ENCODE results near the gene AHCYL2.
"Not testable (repeated sequence)": the region's sequence is repeated elsewhere in the genome, so short reads cannot be mapped to it uniquely, and the experiment has no call there.

AHCYL2 gene

DNA sequence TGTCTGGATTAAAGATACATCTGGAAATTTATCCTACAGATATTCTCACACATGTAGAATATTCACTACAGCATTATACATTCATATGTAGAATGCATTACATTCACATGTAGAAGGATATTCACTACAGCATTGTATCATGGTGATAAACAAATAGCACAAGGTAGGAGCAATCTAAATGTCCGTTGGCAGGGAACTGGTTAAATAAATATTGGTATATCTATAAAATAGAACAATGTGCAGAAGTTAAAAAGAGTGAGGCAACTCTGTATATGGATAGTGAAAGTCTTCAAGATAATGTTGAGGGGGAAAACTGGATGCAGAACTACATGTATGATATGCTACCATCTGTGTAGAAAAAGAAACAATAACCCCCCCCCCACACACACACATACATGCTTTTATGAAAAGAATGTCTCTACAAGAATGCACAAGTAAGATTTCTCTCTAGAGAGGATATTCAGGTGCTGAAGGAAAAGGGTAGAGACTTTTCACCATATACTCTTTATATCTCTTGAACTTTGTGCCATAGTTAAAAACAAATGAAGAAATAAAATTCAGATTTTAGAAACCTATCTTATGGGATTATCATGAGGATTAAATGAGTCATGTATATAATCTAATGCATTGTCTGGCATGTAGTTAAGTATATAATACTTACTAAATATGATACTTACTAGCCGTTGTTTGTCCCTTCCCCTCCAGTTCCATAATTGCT, 123.4 kb downstream of the AHCYL2 start:
- no peak overlapping the region for H3K27ac ChIP-seq (replicated peaks)
- TF ChIP-seq, protein P1, sequence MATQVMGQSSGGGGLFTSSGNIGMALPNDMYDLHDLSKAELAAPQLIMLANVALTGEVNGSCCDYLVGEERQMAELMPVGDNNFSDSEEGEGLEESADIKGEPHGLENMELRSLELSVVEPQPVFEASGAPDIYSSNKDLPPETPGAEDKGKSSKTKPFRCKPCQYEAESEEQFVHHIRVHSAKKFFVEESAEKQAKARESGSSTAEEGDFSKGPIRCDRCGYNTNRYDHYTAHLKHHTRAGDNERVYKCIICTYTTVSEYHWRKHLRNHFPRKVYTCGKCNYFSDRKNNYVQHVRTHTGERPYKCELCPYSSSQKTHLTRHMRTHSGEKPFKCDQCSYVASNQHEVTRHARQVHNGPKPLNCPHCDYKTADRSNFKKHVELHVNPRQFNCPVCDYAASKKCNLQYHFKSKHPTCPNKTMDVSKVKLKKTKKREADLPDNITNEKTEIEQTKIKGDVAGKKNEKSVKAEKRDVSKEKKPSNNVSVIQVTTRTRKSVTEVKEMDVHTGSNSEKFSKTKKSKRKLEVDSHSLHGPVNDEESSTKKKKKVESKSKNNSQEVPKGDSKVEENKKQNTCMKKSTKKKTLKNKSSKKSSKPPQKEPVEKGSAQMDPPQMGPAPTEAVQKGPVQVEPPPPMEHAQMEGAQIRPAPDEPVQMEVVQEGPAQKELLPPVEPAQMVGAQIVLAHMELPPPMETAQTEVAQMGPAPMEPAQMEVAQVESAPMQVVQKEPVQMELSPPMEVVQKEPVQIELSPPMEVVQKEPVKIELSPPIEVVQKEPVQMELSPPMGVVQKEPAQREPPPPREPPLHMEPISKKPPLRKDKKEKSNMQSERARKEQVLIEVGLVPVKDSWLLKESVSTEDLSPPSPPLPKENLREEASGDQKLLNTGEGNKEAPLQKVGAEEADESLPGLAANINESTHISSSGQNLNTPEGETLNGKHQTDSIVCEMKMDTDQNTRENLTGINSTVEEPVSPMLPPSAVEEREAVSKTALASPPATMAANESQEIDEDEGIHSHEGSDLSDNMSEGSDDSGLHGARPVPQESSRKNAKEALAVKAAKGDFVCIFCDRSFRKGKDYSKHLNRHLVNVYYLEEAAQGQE (IDR thresholded peaks at IDR 0.05; ENCODE audit: insufficient replicate concordance, low read depth) = no peak
- TF ChIP-seq POLR2AphosphoS5 (IDR thresholded peaks at IDR 0.05; ENCODE audit: low read depth) (no peak), SPI1 (IDR thresholded peaks at IDR 0.05; ENCODE audit: borderline replicate concordance, low read depth) (no peak)
- TF ChIP-seq, protein P2, sequence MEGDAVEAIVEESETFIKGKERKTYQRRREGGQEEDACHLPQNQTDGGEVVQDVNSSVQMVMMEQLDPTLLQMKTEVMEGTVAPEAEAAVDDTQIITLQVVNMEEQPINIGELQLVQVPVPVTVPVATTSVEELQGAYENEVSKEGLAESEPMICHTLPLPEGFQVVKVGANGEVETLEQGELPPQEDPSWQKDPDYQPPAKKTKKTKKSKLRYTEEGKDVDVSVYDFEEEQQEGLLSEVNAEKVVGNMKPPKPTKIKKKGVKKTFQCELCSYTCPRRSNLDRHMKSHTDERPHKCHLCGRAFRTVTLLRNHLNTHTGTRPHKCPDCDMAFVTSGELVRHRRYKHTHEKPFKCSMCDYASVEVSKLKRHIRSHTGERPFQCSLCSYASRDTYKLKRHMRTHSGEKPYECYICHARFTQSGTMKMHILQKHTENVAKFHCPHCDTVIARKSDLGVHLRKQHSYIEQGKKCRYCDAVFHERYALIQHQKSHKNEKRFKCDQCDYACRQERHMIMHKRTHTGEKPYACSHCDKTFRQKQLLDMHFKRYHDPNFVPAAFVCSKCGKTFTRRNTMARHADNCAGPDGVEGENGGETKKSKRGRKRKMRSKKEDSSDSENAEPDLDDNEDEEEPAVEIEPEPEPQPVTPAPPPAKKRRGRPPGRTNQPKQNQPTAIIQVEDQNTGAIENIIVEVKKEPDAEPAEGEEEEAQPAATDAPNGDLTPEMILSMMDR (IDR thresholded peaks at IDR 0.05; ENCODE audit: insufficient read depth, low read length) = no peak
- no peak overlapping the region for H3K4me3 ChIP-seq (replicated peaks; ENCODE audit: insufficient read depth, low read length)
- no peak for DNase-seq (ENCODE audit: low read depth in 1 of 2, low spot score in 1 of 2)
- no peaks in the 10 kb centered on the region for H3K27me3 ChIP-seq (ENCODE audit: insufficient read depth, poor library complexity, severe bottlenecking)

DNA sequence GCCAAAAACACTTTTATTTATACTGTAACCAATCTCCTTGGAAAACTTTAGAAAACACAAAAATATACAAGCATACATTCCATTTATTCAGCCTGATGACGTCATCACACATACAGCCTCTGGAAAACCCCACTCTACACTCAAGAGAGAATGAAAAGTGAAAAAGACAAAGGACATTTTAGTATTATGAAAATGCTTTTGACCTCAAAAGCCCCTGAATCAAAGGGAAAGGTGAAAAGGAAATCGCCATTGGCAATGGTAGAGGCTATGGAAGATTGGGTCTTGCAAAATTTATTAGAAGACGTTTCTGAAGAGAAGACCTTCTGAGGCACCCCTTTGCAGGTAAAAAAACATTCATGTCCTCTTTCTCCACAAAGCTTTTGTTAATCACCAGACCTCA, 126.5 kb downstream of the AHCYL2 start:
- no peak overlapping the region for H3K27ac ChIP-seq (replicated peaks)
- no peak for DNase-seq (ENCODE audit: low read depth in 1 of 2, low spot score in 1 of 2)

DNA sequence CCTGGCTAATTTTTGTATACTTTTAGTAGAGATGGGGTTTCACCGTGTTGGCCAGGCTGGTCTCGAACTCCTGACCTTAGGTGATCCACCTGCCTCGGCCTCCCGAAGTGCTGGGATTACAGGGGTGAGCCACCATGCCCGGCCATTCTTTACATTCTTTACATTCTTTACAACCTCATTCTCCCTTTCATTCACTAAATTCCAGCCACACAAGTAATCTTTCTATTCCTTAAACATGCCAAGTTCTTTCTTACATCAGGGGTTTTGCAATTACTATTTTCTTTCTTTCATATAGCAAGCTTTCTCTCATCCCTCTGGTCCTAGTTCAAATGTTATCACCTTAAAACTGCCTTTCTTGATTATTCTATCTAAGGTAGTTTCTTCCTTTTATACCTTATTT, 128.3 kb downstream of the AHCYL2 start:
- H3K27me3 ChIP-seq (ENCODE audit: insufficient read depth, poor library complexity, severe bottlenecking); H3K27ac ChIP-seq (replicated peaks); DNase-seq (ENCODE audit: low read depth in 1 of 2, low spot score in 1 of 2); H3K4me3 ChIP-seq (replicated peaks; ENCODE audit: insufficient read depth, low read length): not testable (repeated sequence)

More for the DNA sequence above, 126.5 kb downstream of the AHCYL2 start:
- TF ChIP-seq SPI1 (IDR thresholded peaks at IDR 0.05; ENCODE audit: borderline replicate concordance, low read depth) (no peak), GABPA (IDR thresholded peaks at IDR 0.05; ENCODE audit: low read depth) (no peak), POLR2AphosphoS5 (IDR thresholded peaks at IDR 0.05; ENCODE audit: low read depth) (no peak)
- TF ChIP-seq, protein P2 (IDR thresholded peaks at IDR 0.05; ENCODE audit: insufficient read depth, low read length) = no peak
- TF ChIP-seq, protein P1 (IDR thresholded peaks at IDR 0.05; ENCODE audit: insufficient replicate concordance, low read depth) = no peak
- Histone ChIP-seq H3K4me3 (replicated peaks; ENCODE audit: insufficient read depth, low read length) (no peak overlapping the region), H3K27me3 (ENCODE audit: insufficient read depth, poor library complexity, severe bottlenecking) (no peaks in the 10 kb centered on the region)

DNA sequence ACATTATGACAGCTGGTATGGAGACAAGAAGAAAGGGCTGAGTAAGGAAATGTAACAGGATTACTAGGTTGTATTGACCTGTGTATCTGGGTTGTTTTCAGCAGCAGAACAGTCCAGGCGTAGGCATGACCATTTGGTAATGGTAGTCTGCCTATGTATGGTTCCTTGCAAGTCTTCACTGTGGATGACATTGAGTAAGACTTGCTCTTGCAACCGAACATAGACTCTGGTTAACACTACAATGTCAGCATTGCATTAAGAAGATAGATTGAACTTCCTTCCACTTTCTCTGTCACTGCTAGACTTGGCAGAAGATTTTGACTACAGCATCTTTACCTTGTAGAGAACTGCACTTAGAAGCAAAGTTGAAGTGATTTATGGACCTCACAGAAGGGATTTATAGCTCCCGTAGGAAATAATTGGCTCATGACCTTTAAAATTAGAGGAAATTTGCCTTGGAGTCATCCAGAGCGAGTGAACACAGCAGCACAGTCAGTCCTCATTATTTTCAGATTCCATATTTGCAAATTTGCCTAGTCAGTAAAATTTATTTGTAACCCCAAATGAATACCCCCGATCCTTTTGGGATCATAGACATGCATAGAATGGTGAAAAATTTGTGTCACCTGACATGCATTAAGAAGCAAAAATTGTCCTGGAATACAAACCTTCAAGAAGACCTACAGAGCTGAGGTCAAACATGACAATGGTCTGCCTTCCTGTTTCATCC, 129.8 kb downstream of the AHCYL2 start:
- TF ChIP-seq, protein P1 (IDR thresholded peaks at IDR 0.05; ENCODE audit: insufficient replicate concordance, low read depth) = no peak
- TF ChIP-seq, protein P2 (IDR thresholded peaks at IDR 0.05; ENCODE audit: insufficient read depth, low read length) = no peak
- TF ChIP-seq GABPA (IDR thresholded peaks at IDR 0.05; ENCODE audit: low read depth) (no peak), SPI1 (IDR thresholded peaks at IDR 0.05; ENCODE audit: borderline replicate concordance, low read depth) (no peak), POLR2AphosphoS5 (IDR thresholded peaks at IDR 0.05; ENCODE audit: low read depth) (no peak)

More for the DNA sequence above, 129.8 kb downstream of the AHCYL2 start:
- Histone ChIP-seq H3K27me3 (ENCODE audit: insufficient read depth, poor library complexity, severe bottlenecking) (no peaks in the 10 kb centered on the region), H3K27ac (replicated peaks) (no peak overlapping the region), H3K4me3 (replicated peaks; ENCODE audit: insufficient read depth, low read length) (no peak overlapping the region)
- peak in 1 of 2 experiments; percentile 61 for DNase-seq (ENCODE audit: low read depth in 1 of 2, low spot score in 1 of 2)
